Measurements from ENCODE around the gene ENKD1.
"Not testable (repeated sequence)": the region's sequence is repeated elsewhere in the genome, so short reads cannot be mapped to it uniquely, and the experiment has no call there.

ENKD1 gene

GRCh38 chr16:67666559-67667452 is at the start of gene ENKD1, which contains the start of gene C16orf86:
TSS of gene ENKD1 (minus strand) at chr16:67666750. CDS start at chr16:67666442, 308 bp downstream.
TSS of gene C16orf86 (plus strand) at chr16:67666814. CDS start at chr16:67666971, 157 bp downstream.
- DNase-seq: peak; percentile 58 to 79 (median 73)

GRCh38 chr16:67716097-67716496 is 49.5 kb upstream of the ENKD1 start:
- DNase-seq: no peak

- no peak for DNase-seq
These were observed 48.0 kb upstream of the ENKD1 start for GRCh38 chr16:67714522-67714921.

GRCh38 chr16:67713647-67714273 is 47.2 kb upstream of the ENKD1 start:
- no peak for DNase-seq

GRCh38 chr16:67710607-67711006 is 44.1 kb upstream of the ENKD1 start:
- no peak for DNase-seq

- no peak for DNase-seq
These were observed 42.5 kb upstream of the ENKD1 start for GRCh38 chr16:67709050-67709449.

GRCh38 chr16:67708368-67708771 is 41.8 kb upstream of the ENKD1 start:
- no peak for DNase-seq

- no peak for DNase-seq
These were observed 41.2 kb upstream of the ENKD1 start for GRCh38 chr16:67707790-67708189.

- no peak for DNase-seq
These were observed 40.7 kb upstream of the ENKD1 start for GRCh38 chr16:67707210-67707609.

GRCh38 chr16:67704110-67704509 is 37.6 kb upstream of the ENKD1 start:
- DNase-seq: no peak

GRCh38 chr16:67703626-67704025 is 37.1 kb upstream of the ENKD1 start:
- DNase-seq: peak in 1 of 6 experiments; percentile 40

- DNase-seq: no peak
These were observed 35.6 kb upstream of the ENKD1 start for GRCh38 chr16:67702130-67702529.

GRCh38 chr16:67701420-67701819 is 34.9 kb upstream of the ENKD1 start:
- no peak for DNase-seq

- no peak for DNase-seq
These were observed 32.7 kb upstream of the ENKD1 start for GRCh38 chr16:67699265-67699664.

- no peak for DNase-seq
These were observed 31.1 kb upstream of the ENKD1 start for GRCh38 chr16:67697422-67698185.

- no peak for DNase-seq
These were observed 28.1 kb upstream of the ENKD1 start for GRCh38 chr16:67694611-67695010.

GRCh38 chr16:67693517-67694285 is 27.2 kb upstream of the ENKD1 start:
- DNase-seq: not testable (repeated sequence)

- DNase-seq: no peak
These were observed 19.0 kb upstream of the ENKD1 start for GRCh38 chr16:67685388-67686112.

- DNase-seq: no peak
These were observed 17.2 kb upstream of the ENKD1 start for GRCh38 chr16:67683767-67684166.

- DNase-seq: no peak
These were observed 13.7 kb upstream of the ENKD1 start for GRCh38 chr16:67679935-67680897.
